Neural progenitor cell (in vitro differentiated cells): ENCODE results near the gene RUFY4. TPM values are rescaled to one million over a fixed set of nuclear protein-coding genes. Genes with fewer than 3 reads are reported as not detected.

Source experiments
- DNase-seq: peaks from one replicate; pipeline ENCODE4 v3.0.0-alpha.2; 2016; ENCODE audit warnings: low spot score
- H2AFZ ChIP-seq: fragments of 200-600 bp; sonication (generic); replicated peaks from 2 replicates; pipeline ENCODE4 v1.6.1; 2016; ENCODE audit warnings: antibody characterized with exemption
- H3F3A ChIP-seq: fragments of 200-600 bp; sonication (generic); 2 replicates; pipeline ENCODE4 v1.6.1; 2016; ENCODE audit warnings: antibody characterized with exemption, low read depth
- H3K27ac ChIP-seq: fragments of 200-600 bp; sonication (generic); 2 replicates; pipeline ENCODE4 v1.5.1; 2016; ENCODE audit warnings: mild to moderate bottlenecking
- H3K27me3 ChIP-seq: fragments of 200-600 bp; sonication (generic); 2 replicates; pipeline ENCODE4 v1.6.1; 2016; ENCODE audit warnings: mild to moderate bottlenecking, moderate library complexity
- H3K36me3 ChIP-seq: fragments of 200-600 bp; sonication (generic); 2 replicates; pipeline ENCODE4 v1.5.1; 2016
- H3K4me1 ChIP-seq: fragments of 200-600 bp; sonication (generic); 2 replicates; pipeline ENCODE4 v1.6.1; 2016; ENCODE audit warnings: mixed run types
- H3K4me2 ChIP-seq: fragments of 200-600 bp; sonication (generic); 2 replicates; pipeline ENCODE4 v1.6.1; 2016
- H3K4me3 ChIP-seq: fragments of 200-600 bp; sonication (generic); 2 replicates; pipeline ENCODE4 v1.5.1; 2016
- H3K79me2 ChIP-seq: fragments of 200-600 bp; sonication (generic); 2 replicates; pipeline ENCODE4 v1.6.1; 2016; ENCODE audit warnings: low read depth
- H3K9ac ChIP-seq: fragments of 200-600 bp; sonication (generic); 2 replicates; pipeline ENCODE4 v1.6.1; 2016
- H3K9me3 ChIP-seq: fragments of 200-600 bp; sonication (generic); 2 replicates; pipeline ENCODE4 v1.5.1; 2016; ENCODE audit warnings: low read depth
- H4K20me1 ChIP-seq: fragments of 200-600 bp; sonication (generic); 2 replicates; pipeline ENCODE4 v1.6.1; 2016; ENCODE audit warnings: low read depth
- H3K27ac Mint-ChIP-seq: 3 replicates; pipeline ENCODE4 v1.8.0; 2021; ENCODE audit warnings: mixed read lengths
- H3K27me3 Mint-ChIP-seq: 2 replicates; pipeline ENCODE4 v1.8.0; 2022; ENCODE audit warnings: low read depth, mild to moderate bottlenecking, inconsistent platforms, moderate library complexity, mixed read lengths; ENCODE audit not compliant: insufficient read depth
- H3K36me3 Mint-ChIP-seq: 3 replicates; pipeline ENCODE4 v1.8.0; 2021; ENCODE audit warnings: mixed read lengths
- H3K4me1 Mint-ChIP-seq: 3 replicates; pipeline ENCODE4 v1.8.0; 2021; ENCODE audit warnings: mixed read lengths
- H3K4me3 Mint-ChIP-seq: 3 replicates; pipeline ENCODE4 v1.8.0; 2021; ENCODE audit warnings: mild to moderate bottlenecking, moderate library complexity, mixed read lengths
- H3K9me3 Mint-ChIP-seq: 3 replicates; pipeline ENCODE4 v1.8.0; 2020; ENCODE audit warnings: mixed read lengths
- CTCF ChIP-seq: fragments of 200-600 bp; sonication (generic); IDR thresholded peaks from 2 replicates; pipeline ENCODE4 v1.5.1; 2017; ENCODE audit warnings: antibody characterized with exemption, mild to moderate bottlenecking
- EZH2 ChIP-seq: fragments of 200-600 bp; sonication (generic); IDR thresholded peaks from 2 replicates; pipeline ENCODE4 v1.6.1; 2017; ENCODE audit warnings: antibody characterized with exemption, mild to moderate bottlenecking, moderate library complexity
- EZH2phosphoT487 ChIP-seq: fragments of 200-600 bp; sonication (generic); IDR thresholded peaks from 2 replicates; pipeline ENCODE4 v1.6.1; 2017; ENCODE audit warnings: antibody characterized with exemption
- total RNA-seq: library from RNA; depleted of rRNA; stranded (reverse); fragments of >200 nt; gene quantifications from 2 replicates; pipeline ENCODE4 v1.2.3, GENCODE V29; 2015; ENCODE audit warnings: low replicate concordance

RUFY4 gene
- total RNA-seq, 1 donor from 2014 or later = not detected

GRCh38 chr2:218081695-218082094 is 12.6 kb downstream of the RUFY4 start:
- H3K79me2 ChIP-seq = no peaks in the 10 kb centered on the region
- H3K4me1 ChIP-seq = no peaks in the 10 kb centered on the region
- H3K4me3 Mint-ChIP-seq = no peak overlapping the region
- DNase-seq = no peak
- no peak overlapping the region for H3K4me2 ChIP-seq
- no peak overlapping the region for H3K4me3 ChIP-seq
- H3K9me3 Mint-ChIP-seq = peaks cover 15% of the 10 kb centered on the region
- no peak overlapping the region for H3K9ac ChIP-seq
- peaks cover 3% of the 10 kb centered on the region for H3K9me3 ChIP-seq
- no peaks in the 10 kb centered on the region for H3K36me3 Mint-ChIP-seq
- no peaks in the 10 kb centered on the region for H4K20me1 ChIP-seq
- H2AFZ ChIP-seq = no peak overlapping the region
- H3K36me3 ChIP-seq = no peaks in the 10 kb centered on the region
- no peak for TF ChIP-seq EZH2phosphoT487
- TF ChIP-seq CTCF = no peak
- TF ChIP-seq EZH2 = no peak
- H3K27me3 Mint-ChIP-seq = peaks cover 11% of the 10 kb centered on the region
- H3K27ac Mint-ChIP-seq = no peak overlapping the region
- H3K27ac ChIP-seq = no peak overlapping the region
- no peaks in the 10 kb centered on the region for H3K27me3 ChIP-seq
- no peaks in the 10 kb centered on the region for H3K4me1 Mint-ChIP-seq
- no peaks in the 10 kb centered on the region for H3F3A ChIP-seq

- Histone ChIP-seq H3K79me2 (no peaks in the 10 kb centered on the region), H3F3A (no peaks in the 10 kb centered on the region), H2AFZ (no peak overlapping the region), H3K9ac (no peak overlapping the region), H3K27ac (no peak overlapping the region), H3K4me3 (no peak overlapping the region), H3K36me3 (no peaks in the 10 kb centered on the region), H4K20me1 (no peaks in the 10 kb centered on the region), H3K27me3 (no peaks in the 10 kb centered on the region), H3K4me1 (no peaks in the 10 kb centered on the region), H3K9me3 (peaks cover 3% of the 10 kb centered on the region), H3K4me2 (no peak overlapping the region)
- Mint-ChIP-seq H3K36me3 (no peaks in the 10 kb centered on the region), H3K4me3 (no peak overlapping the region), H3K27me3 (peaks cover 12% of the 10 kb centered on the region), H3K4me1 (no peaks in the 10 kb centered on the region), H3K9me3 (peaks cover 16% of the 10 kb centered on the region), H3K27ac (no peak overlapping the region)
- TF ChIP-seq EZH2 (no peak), EZH2phosphoT487 (no peak), CTCF (no peak)
- DNase-seq = no peak
Measured at GRCh38 chr2:218082586-218083351, 13.7 kb downstream of the RUFY4 start.

GRCh38 chr2:218083352-218083676 is 14.3 kb downstream of the RUFY4 start:
- Mint-ChIP-seq H3K27ac (no peak overlapping the region), H3K4me3 (no peak overlapping the region), H3K9me3 (peaks cover 16% of the 10 kb centered on the region), H3K36me3 (no peaks in the 10 kb centered on the region), H3K27me3 (peaks cover 12% of the 10 kb centered on the region), H3K4me1 (no peaks in the 10 kb centered on the region)
- Histone ChIP-seq H2AFZ (no peak overlapping the region), H3K36me3 (no peaks in the 10 kb centered on the region), H3K4me3 (no peak overlapping the region), H3K4me2 (no peak overlapping the region), H3K4me1 (no peaks in the 10 kb centered on the region), H3K27ac (no peak overlapping the region), H3K9me3 (peaks cover 3% of the 10 kb centered on the region), H3K9ac (no peak overlapping the region), H4K20me1 (no peaks in the 10 kb centered on the region), H3F3A (no peaks in the 10 kb centered on the region), H3K79me2 (no peaks in the 10 kb centered on the region), H3K27me3 (no peaks in the 10 kb centered on the region)
- DNase-seq = no peak
- TF ChIP-seq EZH2phosphoT487 (no peak), CTCF (no peak), EZH2 (no peak)
